Measurements from ENCODE around the gene BCL2L12. TPM values are rescaled to one million over a fixed set of nuclear protein-coding genes. Genes with fewer than 3 reads are reported as not detected.
A peak's percentile ranks its signal among the peaks of the same experiment; 100 is the strongest.
"Not testable (repeated sequence)": the region's sequence is repeated elsewhere in the genome, so short reads cannot be mapped to it uniquely, and the experiment has no call there.

BCL2L12 gene
- polyA plus RNA-seq, 6 donors from 2014 or later = 8.0 to 12.7 (median 10.6) TPM

- H3K4me3 Mint-ChIP-seq = peak overlapping the region in 1 of 8 donors; percentile 41
- peaks cover 0 to 42% (median 21%) of the 10 kb centered on the region in 3 donors for H3K27me3 Mint-ChIP-seq
- H3K9me3 Mint-ChIP-seq = no peaks in the 10 kb centered on the region
- H3K36me3 Mint-ChIP-seq = no peaks in the 10 kb centered on the region
- DNase-seq = no peak
- ATAC-seq (ENCODE audit: low read depth in 2 of 2) = no peak
- peak overlapping the region in 1 of 6 donors; percentile 26 for H3K27ac Mint-ChIP-seq
- H3K4me1 Mint-ChIP-seq = no peaks in the 10 kb centered on the region
Measured at GRCh38 chr19:49701271-49701786, 35.6 kb downstream of the BCL2L12 start.

DNA sequence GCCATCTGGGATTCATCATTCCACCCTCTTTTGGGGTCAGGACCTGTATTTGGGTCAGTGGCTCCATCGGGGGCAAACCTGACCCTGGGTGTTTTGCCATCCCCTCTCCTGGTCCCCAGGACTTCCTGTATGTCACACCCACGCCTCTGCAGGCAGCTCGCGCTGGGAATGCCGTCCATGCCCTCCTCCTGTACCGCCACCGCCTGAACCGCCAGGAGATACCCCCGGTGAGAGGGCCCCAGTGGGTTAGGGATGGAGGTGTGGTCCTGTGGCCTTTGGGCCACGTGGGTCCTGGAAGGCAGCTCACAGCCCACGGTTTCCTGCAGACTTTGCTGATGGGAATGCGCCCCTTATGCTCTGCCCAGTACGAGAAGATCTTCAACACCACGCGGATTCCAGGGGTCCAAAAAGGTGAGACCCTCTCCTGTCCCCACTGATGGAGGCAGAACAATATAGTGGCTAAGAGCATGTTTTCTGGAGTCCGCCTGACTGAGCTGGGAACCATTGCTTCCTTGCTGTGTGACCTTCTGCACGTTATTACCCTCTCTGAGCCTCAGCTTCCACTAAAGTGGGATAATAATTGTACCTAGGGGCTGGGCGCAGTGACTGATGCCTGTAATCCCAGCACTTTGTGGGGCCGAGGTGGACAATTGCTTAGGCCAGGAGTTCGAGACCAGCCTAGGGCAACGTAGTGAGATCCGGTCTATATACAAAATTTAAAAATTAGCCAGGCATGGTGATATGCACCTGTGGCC, 39.3 kb downstream of the BCL2L12 start:
- no peak overlapping the region for H3K27ac Mint-ChIP-seq
- H3K9me3 Mint-ChIP-seq = peaks cover 0 to 1% (median 0%) of the 10 kb centered on the region in 7 donors
- H3K27me3 Mint-ChIP-seq = peaks cover 0 to 51% (median 42%) of the 10 kb centered on the region in 3 donors
- no peak for DNase-seq
- H3K4me1 Mint-ChIP-seq = peaks cover 0 to under 1% (median 0%) of the 10 kb centered on the region in 3 donors
- no peak for ATAC-seq (ENCODE audit: low read depth in 2 of 2)
- no peaks in the 10 kb centered on the region for H3K36me3 Mint-ChIP-seq
- no peak overlapping the region for H3K4me3 Mint-ChIP-seq

DNA sequence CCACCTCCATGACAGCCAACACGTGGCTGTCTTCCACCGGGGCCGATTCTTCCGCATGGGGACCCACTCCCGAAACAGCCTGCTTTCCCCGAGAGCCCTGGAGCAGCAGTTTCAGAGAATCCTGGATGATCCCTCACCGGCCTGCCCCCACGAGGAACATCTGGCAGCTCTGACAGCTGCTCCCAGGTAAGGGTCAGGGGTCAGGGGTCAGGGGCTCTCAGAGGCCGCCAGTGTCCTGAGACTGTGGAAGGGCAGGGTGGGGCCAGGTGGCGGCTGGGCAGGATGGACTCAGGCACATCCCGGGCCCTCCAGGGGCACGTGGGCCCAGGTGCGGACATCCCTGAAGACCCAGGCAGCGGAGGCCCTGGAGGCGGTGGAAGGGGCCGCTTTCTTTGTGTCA, 40.2 kb downstream of the BCL2L12 start:
- Mint-ChIP-seq H3K4me3 (no peak overlapping the region), H3K4me1 (peaks cover 0 to 3% (median 0%) of the 10 kb centered on the region in 3 donors), H3K9me3 (peaks cover 0 to 5% (median 0%) of the 10 kb centered on the region in 7 donors), H3K36me3 (no peaks in the 10 kb centered on the region), H3K27me3 (peaks cover 0 to 47% (median 41%) of the 10 kb centered on the region in 3 donors), H3K27ac (peak overlapping the region in 1 of 6 donors; percentile 18)
- DNase-seq (no peak), ATAC-seq (ENCODE audit: low read depth in 2 of 2) (no peak)

DNA sequence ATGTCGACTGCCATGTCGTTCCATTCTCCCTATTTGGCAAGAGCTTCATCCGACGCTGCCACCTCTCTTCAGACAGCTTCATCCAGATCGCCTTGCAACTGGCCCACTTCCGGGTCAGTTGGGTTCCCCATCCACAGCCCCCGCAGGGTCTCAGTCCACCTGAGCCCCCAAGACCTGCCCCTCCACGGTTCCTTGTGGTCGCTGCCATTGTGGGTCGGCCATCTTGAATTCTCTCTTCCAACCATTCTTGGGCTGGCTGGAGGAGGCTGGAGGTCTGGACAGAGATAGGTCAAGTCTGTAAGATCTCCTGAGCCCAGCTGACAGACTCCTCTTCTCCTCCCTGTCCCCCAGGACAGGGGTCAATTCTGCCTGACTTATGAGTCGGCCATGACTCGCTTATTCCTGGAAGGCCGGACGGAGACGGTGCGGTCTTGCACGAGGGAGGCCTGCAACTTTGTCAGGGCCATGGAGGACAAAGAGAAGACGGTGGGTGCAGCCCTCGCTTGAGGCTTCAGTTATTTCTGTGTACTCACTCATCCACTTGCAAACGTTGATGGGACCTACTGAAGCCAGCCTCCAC, 44.7 kb downstream of the BCL2L12 start:
- Mint-ChIP-seq H3K4me1 (peaks cover 3 to 7% (median 3%) of the 10 kb centered on the region in 3 donors), H3K4me3 (no peak overlapping the region), H3K27ac (peak overlapping the region in 1 of 6 donors; percentile 60), H3K27me3 (peaks cover 0 to 34% (median 29%) of the 10 kb centered on the region in 3 donors), H3K36me3 (no peaks in the 10 kb centered on the region), H3K9me3 (peaks cover 0 to 5% (median 0%) of the 10 kb centered on the region in 7 donors)
- ATAC-seq (ENCODE audit: low read depth in 2 of 2) (no peak), DNase-seq (no peak)

GRCh38 chr19:49712397-49712859, 46.7 kb downstream of the BCL2L12 start:
- DNase-seq (no peak), ATAC-seq (ENCODE audit: low read depth in 2 of 2) (no peak)
- H3K9me3 Mint-ChIP-seq = peaks cover 0 to 5% (median 0%) of the 10 kb centered on the region in 7 donors
- peaks cover 0 to 28% (median 26%) of the 10 kb centered on the region in 3 donors for H3K27me3 Mint-ChIP-seq
- peaks cover 6 to 11% (median 10%) of the 10 kb centered on the region in 3 donors for H3K4me1 Mint-ChIP-seq
- H3K36me3 Mint-ChIP-seq = no peaks in the 10 kb centered on the region
- peak overlapping the region in 1 of 6 donors; percentile 92 for H3K27ac Mint-ChIP-seq
- peak overlapping the region in 1 of 8 donors; percentile 69 for H3K4me3 Mint-ChIP-seq

DNA sequence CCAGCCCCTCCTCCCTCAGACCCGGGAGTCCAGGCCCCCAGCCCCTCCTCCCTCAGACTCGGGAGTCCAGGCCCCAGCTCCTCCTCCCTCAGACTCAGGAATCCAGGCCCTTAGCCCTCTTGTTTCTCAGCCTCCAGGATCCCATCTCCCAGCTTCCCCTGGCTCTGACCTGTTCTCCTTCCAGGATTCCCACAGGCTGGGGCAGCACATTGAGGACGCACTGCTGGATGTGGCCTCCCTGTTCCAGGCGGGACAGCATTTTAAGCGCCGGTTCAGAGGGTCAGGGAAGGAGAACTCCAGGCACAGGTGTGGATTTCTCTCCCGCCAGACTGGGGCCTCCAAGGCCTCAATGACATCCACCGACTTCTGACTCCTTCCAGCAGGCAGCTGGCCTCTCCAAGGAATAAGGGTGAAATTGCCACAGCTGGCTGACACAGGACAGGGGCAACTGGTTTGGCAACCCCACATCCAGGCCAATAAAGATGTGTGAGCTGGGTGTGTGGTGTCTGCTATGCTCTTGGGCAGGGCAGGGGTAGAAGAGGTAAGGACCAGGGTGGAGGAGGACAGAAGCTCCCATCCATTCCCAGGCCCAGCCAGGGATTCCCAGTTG, 47.6 kb downstream of the BCL2L12 start:
- Mint-ChIP-seq H3K9me3 (peaks cover 0 to 5% (median 0%) of the 10 kb centered on the region in 7 donors), H3K27ac (peak overlapping the region in 1 of 6 donors; percentile 56), H3K36me3 (no peaks in the 10 kb centered on the region), H3K4me1 (peaks cover 11 to 18% (median 13%) of the 10 kb centered on the region in 3 donors), H3K4me3 (no peak overlapping the region), H3K27me3 (peaks cover 0 to 26% (median 24%) of the 10 kb centered on the region in 3 donors)
- ATAC-seq (ENCODE audit: low read depth in 2 of 2) (no peak), DNase-seq (no peak)

- Mint-ChIP-seq H3K4me1 (peaks cover 11 to 24% (median 13%) of the 10 kb centered on the region in 3 donors), H3K9me3 (peaks cover 0 to 5% (median 0%) of the 10 kb centered on the region in 7 donors), H3K27ac (peak overlapping the region in 1 of 6 donors; percentile 29), H3K4me3 (no peak overlapping the region), H3K36me3 (no peaks in the 10 kb centered on the region), H3K27me3 (peaks cover 0 to 7% (median 7%) of the 10 kb centered on the region in 3 donors)
- DNase-seq (no peak), ATAC-seq (ENCODE audit: low read depth in 2 of 2) (no peak)
Measured at GRCh38 chr19:49716154-49716553, 50.4 kb downstream of the BCL2L12 start.

DNA sequence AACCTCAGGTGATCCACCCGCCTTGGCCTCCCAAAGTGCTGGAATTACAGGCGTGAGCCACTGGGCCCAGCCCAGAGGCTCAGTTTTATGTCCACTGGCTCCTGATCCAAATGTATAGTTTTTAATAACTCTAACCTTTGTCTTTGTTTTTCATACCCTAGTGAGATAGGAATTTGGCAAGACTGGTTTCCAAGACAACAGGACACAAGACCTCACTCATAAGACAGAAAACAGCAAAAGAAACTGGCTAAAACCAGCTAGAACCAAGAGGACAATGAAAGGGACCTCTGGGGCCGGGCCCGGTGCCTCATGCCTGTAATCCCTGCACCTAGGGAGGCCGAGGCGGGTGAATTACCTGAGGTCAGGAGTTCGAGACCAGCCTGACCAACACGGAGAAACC, 52.8 kb downstream of the BCL2L12 start:
- peaks cover 0 to 5% (median 0%) of the 10 kb centered on the region in 7 donors for H3K9me3 Mint-ChIP-seq
- peaks cover 0 to 5% (median 0%) of the 10 kb centered on the region in 3 donors for H3K27me3 Mint-ChIP-seq
- ATAC-seq (ENCODE audit: low read depth in 2 of 2) = no peak
- H3K4me3 Mint-ChIP-seq = peak overlapping the region in 3 of 8 donors; percentile 12 to 88 (median 59)
- no peak for DNase-seq
- H3K4me1 Mint-ChIP-seq = peaks cover 10 to 24% (median 11%) of the 10 kb centered on the region in 3 donors
- H3K27ac Mint-ChIP-seq = peak overlapping the region in 1 of 6 donors; percentile 86
- peaks cover 0 to 4% of the 10 kb centered on the region in 2 donors for H3K36me3 Mint-ChIP-seq

DNA sequence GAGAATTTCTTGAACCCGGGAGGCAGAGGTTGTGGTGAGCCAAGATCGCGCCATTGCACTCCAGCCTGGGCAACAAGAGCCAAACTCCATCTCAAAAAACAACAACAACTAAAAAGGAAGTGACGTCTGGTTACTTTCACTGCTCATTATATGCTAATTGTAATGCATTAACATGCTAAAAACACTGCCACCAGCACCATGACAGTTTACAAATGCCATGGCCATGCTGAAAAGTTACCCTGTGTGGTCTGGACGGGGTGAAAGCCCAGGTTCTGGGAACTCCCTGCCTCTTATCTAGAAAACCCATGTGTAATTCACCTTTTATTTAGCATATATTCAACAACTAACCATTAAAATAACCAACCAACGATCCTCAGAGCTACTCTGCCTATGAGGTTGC, 53.3 kb downstream of the BCL2L12 start:
- peaks cover 10 to 24% (median 11%) of the 10 kb centered on the region in 3 donors for H3K4me1 Mint-ChIP-seq
- H3K9me3 Mint-ChIP-seq = peaks cover 0 to 5% (median 0%) of the 10 kb centered on the region in 7 donors
- DNase-seq (no peak), ATAC-seq (ENCODE audit: low read depth in 2 of 2) (peak in 1 of 2 donors; percentile 26)
- peak overlapping the region in 3 of 6 donors; percentile 28 to 52 (median 34) for H3K27ac Mint-ChIP-seq
- H3K27me3 Mint-ChIP-seq = peaks cover 0 to 6% (median 0%) of the 10 kb centered on the region in 3 donors
- peak overlapping the region in 5 of 8 donors; percentile 9 to 63 (median 22) for H3K4me3 Mint-ChIP-seq
- peaks cover 0 to 6% of the 10 kb centered on the region in 2 donors for H3K36me3 Mint-ChIP-seq

DNA sequence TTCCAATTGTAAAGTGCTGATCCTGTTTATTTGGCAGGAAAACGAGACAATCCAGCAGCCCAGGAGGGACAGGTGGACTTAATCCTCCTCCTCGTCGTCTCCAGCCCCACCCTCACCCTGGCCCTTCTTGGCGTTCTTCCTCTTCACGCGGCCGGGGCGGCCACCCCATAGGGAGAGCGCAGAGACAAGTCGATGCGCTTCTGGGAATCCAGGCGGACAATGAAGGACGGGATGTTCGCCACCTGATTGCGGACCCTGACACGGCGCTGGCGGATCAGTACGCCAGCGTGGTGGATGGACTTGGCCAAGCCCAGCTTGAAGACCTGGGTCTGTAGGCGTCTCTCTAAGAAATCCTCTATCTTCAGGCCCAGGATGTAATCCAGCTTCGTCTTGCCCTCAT, 53.7 kb downstream of the BCL2L12 start:
- DNase-seq; H3K9me3 Mint-ChIP-seq; ATAC-seq (ENCODE audit: low read depth in 2 of 2); H3K36me3 Mint-ChIP-seq; H3K27me3 Mint-ChIP-seq: not testable (repeated sequence)
- Mint-ChIP-seq H3K4me3 (peak overlapping the region in 3 of 8 donors; percentile 9 to 77 (median 12)), H3K4me1 (peaks cover 10 to 24% (median 11%) of the 10 kb centered on the region in 3 donors), H3K27ac (peak overlapping the region in 4 of 6 donors; percentile 12 to 52 (median 31))

Data from naive B cell (primary cell).